Measurements from ENCODE around the gene TEX19. TPM values are rescaled to one million over a fixed set of nuclear protein-coding genes. Genes with fewer than 3 reads are reported as not detected.
"Not testable (repeated sequence)": the region's sequence is repeated elsewhere in the genome, so short reads cannot be mapped to it uniquely, and the experiment has no call there.

The TEX19 gene
- total RNA-seq, 1 experiment from 2014 or later = 0.21 TPM

DNA sequence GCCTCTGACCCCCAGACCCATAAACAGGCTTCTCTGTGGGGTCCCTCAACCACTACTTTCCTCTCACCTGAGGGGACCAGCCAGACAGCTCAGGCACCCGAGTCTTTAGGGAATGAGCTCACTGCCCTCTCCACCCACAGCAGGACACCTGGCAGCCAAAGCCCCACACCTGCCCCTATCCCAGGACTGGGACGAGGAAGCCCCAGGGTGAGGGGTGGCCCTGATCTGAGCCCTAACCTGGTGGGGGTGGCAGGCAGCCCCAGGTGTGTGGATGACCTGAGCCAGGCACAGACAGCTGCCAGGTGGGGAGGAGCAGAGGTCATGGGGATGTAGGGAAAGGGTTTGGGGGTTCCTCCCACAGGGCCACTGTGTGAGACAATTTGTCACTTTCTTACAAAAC is 1.7 kb upstream of the TEX19 start:
- ATAC-seq (no peak), DNase-seq (ENCODE audit: low read depth, low spot score) (no peak)
- Histone ChIP-seq H3K4me3 (ENCODE audit: low read depth in 2 of 2, low read length in 2 of 2) (no peak overlapping the region), H3K36me3 (ENCODE audit: control insufficient read depth, insufficient read depth, low read length) (no peaks in the 10 kb centered on the region), H3K27ac (ENCODE audit: low read length) (no peak overlapping the region), H3K9me3 (ENCODE audit: control insufficient read depth, insufficient read depth, low read depth, low read length) (no peaks in the 10 kb centered on the region), H3K4me1 (ENCODE audit: control insufficient read depth, insufficient read depth, low read length) (peaks cover 22% of the 10 kb centered on the region), H3K27me3 (ENCODE audit: control insufficient read depth, insufficient read depth, low read length) (no peaks in the 10 kb centered on the region)
- BruUV-seq (replicated peaks) = no TSS peak
- intact Hi-C loops (cut with micrococcal nuclease; ENCODE audit: unreplicated experiment) (no loop called here), in situ Hi-C loops (cut with HindIII; ENCODE audit: low pct_unique_long_range_greater_than_20kb, low sequenced_read_pairs) (no loop called here)
- POLR2A ChIA-PET = no interaction called here
- TF ChIP-seq TCF7L2 (IDR thresholded peaks at IDR 0.05; ENCODE audit: low read depth, low read length) (no peak), SIN3A (IDR thresholded peaks at IDR 0.05; ENCODE audit: borderline replicate concordance, insufficient read depth, low read depth, low read length) (no peak), POLR2AphosphoS5 (IDR thresholded peaks at IDR 0.05; ENCODE audit: low read depth, low read length) (no peak), CTCF (IDR thresholded peaks at IDR 0.05) (no peak)
- TF ChIP-seq, protein P1, sequence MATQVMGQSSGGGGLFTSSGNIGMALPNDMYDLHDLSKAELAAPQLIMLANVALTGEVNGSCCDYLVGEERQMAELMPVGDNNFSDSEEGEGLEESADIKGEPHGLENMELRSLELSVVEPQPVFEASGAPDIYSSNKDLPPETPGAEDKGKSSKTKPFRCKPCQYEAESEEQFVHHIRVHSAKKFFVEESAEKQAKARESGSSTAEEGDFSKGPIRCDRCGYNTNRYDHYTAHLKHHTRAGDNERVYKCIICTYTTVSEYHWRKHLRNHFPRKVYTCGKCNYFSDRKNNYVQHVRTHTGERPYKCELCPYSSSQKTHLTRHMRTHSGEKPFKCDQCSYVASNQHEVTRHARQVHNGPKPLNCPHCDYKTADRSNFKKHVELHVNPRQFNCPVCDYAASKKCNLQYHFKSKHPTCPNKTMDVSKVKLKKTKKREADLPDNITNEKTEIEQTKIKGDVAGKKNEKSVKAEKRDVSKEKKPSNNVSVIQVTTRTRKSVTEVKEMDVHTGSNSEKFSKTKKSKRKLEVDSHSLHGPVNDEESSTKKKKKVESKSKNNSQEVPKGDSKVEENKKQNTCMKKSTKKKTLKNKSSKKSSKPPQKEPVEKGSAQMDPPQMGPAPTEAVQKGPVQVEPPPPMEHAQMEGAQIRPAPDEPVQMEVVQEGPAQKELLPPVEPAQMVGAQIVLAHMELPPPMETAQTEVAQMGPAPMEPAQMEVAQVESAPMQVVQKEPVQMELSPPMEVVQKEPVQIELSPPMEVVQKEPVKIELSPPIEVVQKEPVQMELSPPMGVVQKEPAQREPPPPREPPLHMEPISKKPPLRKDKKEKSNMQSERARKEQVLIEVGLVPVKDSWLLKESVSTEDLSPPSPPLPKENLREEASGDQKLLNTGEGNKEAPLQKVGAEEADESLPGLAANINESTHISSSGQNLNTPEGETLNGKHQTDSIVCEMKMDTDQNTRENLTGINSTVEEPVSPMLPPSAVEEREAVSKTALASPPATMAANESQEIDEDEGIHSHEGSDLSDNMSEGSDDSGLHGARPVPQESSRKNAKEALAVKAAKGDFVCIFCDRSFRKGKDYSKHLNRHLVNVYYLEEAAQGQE (IDR thresholded peaks at IDR 0.05; ENCODE audit: insufficient read depth in 1 of 2, low read depth in 2 of 2, low read length in 1 of 2) = no peak
- CTCF ChIA-PET = interaction anchor here (0.6 kb wide), 1 partner anchor 483 kb away, joined by 5 read pairs; no protein-coding TSS in a partner anchor

DNA sequence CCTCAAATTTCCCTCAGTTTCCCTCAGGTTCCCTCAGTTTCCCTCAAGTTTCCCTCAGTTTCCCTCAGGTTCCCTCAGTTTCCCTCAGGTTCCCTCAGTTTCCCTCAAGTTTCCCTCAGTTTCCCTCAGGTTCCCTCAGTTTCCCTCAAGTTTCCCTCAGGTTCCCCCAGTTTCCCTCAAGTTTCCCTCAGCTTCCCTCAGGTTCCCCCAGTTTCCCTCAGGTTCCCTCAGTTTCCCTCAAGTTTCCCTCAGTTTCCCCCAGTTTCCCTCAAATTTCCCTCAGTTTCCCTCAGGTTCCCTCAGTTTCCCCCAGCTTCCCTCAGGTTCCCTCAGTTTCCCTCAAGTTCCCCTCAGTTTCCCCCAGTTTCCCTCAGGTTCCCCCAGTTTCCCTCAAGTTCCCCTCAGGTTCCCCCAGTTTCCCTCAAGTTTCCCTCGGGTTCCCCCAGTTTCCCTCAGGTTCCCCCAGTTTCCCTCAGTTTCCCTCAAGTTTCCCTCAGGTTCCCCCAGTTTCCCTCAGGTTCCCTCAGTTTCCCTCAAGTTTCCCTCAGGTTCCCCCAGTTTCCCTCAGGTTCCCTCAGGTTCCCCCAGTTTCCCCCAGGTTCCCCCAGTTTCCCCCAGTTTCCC is 516 bp downstream of the TEX19 start:
- CTCF ChIA-PET; in situ Hi-C loops (cut with HindIII; ENCODE audit: low pct_unique_long_range_greater_than_20kb, low sequenced_read_pairs); BruUV-seq (replicated peaks); ATAC-seq; H3K9me3 ChIP-seq (ENCODE audit: control insufficient read depth, insufficient read depth, low read depth, low read length); intact Hi-C loops (cut with micrococcal nuclease; ENCODE audit: unreplicated experiment); H3K4me3 ChIP-seq (ENCODE audit: low read depth in 2 of 2, low read length in 2 of 2); H3K27me3 ChIP-seq (ENCODE audit: control insufficient read depth, insufficient read depth, low read length); H3K36me3 ChIP-seq (ENCODE audit: control insufficient read depth, insufficient read depth, low read length); POLR2A ChIA-PET; DNase-seq (ENCODE audit: low read depth, low spot score); H3K27ac ChIP-seq (ENCODE audit: low read length): not testable (repeated sequence)
- H3K4me1 ChIP-seq (ENCODE audit: control insufficient read depth, insufficient read depth, low read length) = peaks cover 19% of the 10 kb centered on the region

DNA sequence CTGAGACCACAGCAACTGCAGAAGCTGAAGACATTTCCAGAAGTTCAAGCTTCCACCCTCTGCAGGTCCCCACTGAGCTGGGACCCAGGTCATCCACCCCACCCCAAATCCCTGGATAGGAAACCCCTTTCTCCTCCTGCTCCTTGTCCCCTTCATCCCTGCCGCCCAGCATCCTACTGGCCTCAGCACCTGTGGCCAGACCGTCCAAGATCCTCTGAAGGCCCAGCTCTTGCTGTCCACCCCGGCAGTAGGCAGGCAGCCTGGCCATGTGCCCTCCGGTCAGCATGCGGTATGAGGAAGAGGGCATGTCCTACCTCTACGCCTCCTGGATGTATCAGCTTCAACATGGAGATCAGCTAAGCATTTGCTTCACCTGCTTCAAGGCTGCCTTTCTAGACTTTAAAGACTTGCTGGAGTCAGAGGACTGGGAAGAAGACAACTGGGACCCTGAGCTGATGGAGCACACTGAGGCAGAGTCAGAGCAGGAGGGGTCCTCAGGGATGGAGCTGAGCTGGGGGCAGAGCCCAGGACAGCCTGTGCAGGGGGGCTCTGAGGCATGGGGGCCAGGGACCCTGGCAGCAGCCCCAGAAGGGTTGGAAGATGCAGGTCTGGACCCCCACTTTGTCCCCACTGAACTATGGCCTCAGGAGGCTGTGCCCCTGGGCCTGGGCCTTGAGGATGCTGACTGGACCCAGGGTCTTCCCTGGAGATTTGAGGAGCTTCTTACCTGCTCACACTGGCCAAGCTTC is 3.0 kb downstream of the TEX19 start:
- intact Hi-C loops (cut with micrococcal nuclease; ENCODE audit: unreplicated experiment) (no loop called here), in situ Hi-C loops (cut with HindIII; ENCODE audit: low pct_unique_long_range_greater_than_20kb, low sequenced_read_pairs) (no loop called here)
- DNase-seq (ENCODE audit: low read depth, low spot score) (no peak), ATAC-seq (peak; percentile 39)
- H3K36me3 ChIP-seq (ENCODE audit: control insufficient read depth, insufficient read depth, low read length) = no peaks in the 10 kb centered on the region
- ChIA-PET POLR2A (interaction anchor here (0.8 kb wide), 1 partner anchor 10 kb away, joined by 6 read pairs; no protein-coding TSS in a partner anchor), CTCF (interaction anchor here (0.6 kb wide), 2 partner anchors 27 to 39 kb away, joined by 3 to 4 read pairs; no protein-coding TSS in a partner anchor)
- H3K27ac ChIP-seq (ENCODE audit: low read length) = no peak overlapping the region
- H3K4me3 ChIP-seq (ENCODE audit: low read depth in 2 of 2, low read length in 2 of 2) = no peak overlapping the region
- H3K4me1 ChIP-seq (ENCODE audit: control insufficient read depth, insufficient read depth, low read length) = peaks cover 10% of the 10 kb centered on the region; the same call in 1 of the 2 replicates
- H3K9me3 ChIP-seq (ENCODE audit: control insufficient read depth, insufficient read depth, low read depth, low read length) = no peaks in the 10 kb centered on the region
- no TSS peak for BruUV-seq (replicated peaks)
- H3K27me3 ChIP-seq (ENCODE audit: control insufficient read depth, insufficient read depth, low read length) = no peaks in the 10 kb centered on the region
- no peak for TF ChIP-seq TCF7L2 (IDR thresholded peaks at IDR 0.05; ENCODE audit: low read depth, low read length)
- TF ChIP-seq SIN3A (IDR thresholded peaks at IDR 0.05; ENCODE audit: borderline replicate concordance, insufficient read depth, low read depth, low read length) = no peak
- TF ChIP-seq, protein P1 (IDR thresholded peaks at IDR 0.05; ENCODE audit: insufficient read depth in 1 of 2, low read depth in 2 of 2, low read length in 1 of 2) = no peak
- TF ChIP-seq POLR2AphosphoS5 (IDR thresholded peaks at IDR 0.05; ENCODE audit: low read depth, low read length) = no peak
- TF ChIP-seq CTCF (IDR thresholded peaks at IDR 0.05) = no peak
